HG03558 (cell line): Measurements from ENCODE around the gene PLAC8L1.

ENCODE experiments used
- ATAC-seq: cut with Tn5 transposase; IDR thresholded peaks from one replicate; pipeline ENCODE4 v1.9.1; 2021; ENCODE audit warnings: moderate number of reproducible peaks; ENCODE audit not compliant: unreplicated experiment; ENCODE audit errors: extremely low read depth

Gene PLAC8L1

GRCh38 chr5:146081556-146081955 lies 23.8 kb downstream of the PLAC8L1 start:
- no peak for ATAC-seq

GRCh38 chr5:146079695-146080373 lies 25.5 kb downstream of the PLAC8L1 start:
- no peak for ATAC-seq

DNA sequence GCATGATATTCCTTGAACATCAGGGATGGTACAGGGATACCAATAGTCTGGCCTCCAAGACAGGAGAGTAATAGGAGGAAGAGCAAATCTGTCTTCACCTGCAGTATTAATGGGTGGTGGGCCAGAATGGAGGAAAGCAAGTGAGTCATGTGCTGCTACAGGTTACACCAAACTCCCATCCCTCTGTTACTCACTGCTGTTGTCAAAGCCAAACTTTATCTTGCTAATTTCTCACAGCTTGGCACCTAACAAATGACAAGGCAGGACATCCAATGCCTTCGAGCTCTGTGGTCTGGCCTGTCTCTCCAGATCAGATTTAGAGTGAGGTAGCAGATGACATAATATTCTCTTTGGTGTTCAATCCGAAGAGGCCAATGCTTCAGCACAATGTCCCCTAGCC lies 26.8 kb downstream of the PLAC8L1 start:
- ATAC-seq = no peak

GRCh38 chr5:146076455-146076854 lies 28.9 kb downstream of the PLAC8L1 start:
- ATAC-seq = no peak

DNA sequence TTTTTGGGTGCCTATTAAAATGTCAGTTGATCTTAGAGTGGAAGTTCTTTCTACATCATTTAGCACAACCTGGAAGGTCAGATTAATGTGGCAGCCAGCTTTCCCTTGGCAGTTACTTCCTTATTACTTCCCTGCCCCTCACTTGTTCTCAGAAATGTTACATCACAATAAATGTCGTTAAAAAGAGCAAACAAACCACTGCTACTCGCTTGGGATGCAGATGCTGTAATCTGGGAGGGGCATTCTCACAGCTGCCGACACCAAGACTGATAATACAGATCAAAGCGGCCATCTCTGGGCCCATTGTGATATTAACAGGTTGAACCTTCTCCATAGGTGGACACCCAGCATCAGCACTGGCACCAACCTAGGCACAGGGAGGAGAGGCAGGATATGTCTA lies 29.3 kb downstream of the PLAC8L1 start:
- ATAC-seq = no peak

DNA sequence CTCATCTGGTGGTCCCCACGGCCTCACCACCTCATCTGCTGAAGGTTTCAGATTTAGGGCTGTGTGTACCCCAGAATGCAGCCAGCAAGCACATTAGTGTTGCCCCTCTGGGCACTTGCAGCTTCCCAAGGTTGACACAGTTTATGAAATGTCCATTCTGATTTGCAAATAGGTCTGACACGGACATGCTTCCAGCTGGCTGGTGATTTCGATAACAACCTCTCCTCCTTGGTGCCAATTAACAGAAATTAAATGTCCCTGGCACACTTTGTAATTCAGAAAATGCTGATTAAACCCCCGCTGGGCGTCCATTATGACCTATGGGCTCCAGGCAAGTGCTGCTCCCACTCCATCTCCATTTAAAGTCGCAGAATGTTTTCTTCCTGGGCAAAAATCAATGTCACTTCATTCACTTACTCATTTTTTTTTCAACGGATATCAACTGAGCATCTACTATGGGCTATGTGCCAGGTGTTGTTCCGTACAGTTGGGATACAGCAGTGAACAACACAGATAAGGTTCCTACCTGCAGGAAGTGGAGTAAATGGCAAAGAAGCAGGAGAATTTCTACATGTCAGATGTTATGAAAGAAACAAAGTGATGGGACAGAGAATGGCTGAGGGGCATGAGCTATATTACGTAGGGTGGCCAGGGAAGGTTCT lies 32.0 kb downstream of the PLAC8L1 start:
- ATAC-seq = no peak

DNA sequence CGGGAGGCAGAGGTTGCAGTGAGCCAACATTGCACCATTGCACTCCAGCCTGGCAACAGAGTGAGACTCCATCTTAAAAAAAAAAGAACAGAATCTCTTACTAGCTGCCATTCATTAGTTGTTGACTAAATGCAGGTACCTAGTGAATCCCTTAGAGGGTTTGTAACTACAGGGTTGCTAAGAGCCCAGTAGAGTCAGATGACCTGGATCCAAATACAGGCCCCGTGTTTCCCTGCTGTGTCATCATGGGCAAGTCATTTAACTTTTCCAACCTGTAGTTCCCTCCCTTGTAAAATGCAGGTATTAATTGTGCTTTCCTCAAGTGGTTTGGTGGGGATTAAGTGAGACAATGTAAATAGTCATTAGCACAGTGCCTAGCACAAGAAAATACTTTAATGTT lies 32.8 kb downstream of the PLAC8L1 start:
- no peak for ATAC-seq

GRCh38 chr5:146071171-146071570 lies 34.2 kb downstream of the PLAC8L1 start:
- no peak for ATAC-seq

DNA sequence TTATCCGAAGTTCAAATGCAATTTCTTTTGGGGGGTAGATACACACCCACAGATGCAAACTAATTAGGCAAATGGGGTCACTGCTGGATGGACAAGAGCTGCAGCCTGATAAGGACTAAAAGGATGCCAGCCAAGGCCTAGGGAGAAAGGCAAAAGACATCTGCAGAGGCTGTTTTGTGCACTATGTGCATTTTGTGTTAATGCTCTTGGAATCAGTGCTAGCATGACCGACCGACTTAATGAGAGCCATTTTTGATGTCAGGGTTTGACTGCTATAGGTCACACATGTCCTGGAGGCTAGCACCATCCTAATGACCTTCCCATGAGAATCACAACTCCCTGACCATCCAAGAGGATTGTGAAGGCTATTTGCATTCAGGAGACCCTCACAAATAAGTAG lies 34.6 kb downstream of the PLAC8L1 start:
- ATAC-seq = no peak

- ATAC-seq = peak; percentile 38
Observed at GRCh38 chr5:146069780-146070099, 35.6 kb downstream of the PLAC8L1 start.

DNA sequence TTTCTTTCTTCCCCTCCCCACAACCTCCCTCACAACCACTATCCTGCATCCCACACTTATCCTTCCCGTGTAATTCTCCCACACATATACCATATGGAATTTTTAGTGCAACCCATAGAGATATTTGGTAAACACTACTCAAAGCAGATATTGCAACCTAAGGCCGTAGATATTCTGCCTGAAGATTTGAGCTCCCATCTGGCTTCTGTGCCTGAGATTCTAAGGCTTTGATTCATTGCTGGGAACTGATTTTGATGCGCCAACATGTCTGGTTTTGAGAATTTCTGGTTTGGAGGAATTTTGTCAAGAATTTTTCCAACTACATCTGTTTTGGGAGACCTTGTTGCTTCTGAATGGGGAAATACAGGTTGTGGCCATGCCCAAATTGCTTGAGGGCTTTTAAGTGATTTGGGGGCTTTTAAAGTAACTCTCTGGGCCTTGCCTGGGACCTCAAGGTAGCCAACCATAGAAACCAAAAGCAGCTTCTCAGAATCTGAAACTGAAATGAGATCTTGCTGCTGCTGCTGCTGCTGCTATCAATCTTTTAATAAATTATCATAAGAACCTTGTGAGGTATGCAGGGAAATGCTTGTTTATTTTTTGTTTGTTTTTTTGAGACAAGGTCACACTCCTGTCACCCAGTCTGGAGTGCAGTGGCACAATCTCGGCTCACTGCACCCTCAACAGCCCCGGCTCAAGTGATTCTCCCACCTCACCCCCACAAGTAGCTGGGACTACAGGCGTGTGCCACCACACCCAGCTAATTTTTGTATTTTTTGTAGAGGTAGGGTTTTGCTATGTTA lies 36.2 kb downstream of the PLAC8L1 start:
- ATAC-seq = peak; percentile 60

GRCh38 chr5:146068206-146068605 lies 37.2 kb downstream of the PLAC8L1 start:
- ATAC-seq = no peak

- no peak for ATAC-seq
Observed at GRCh38 chr5:146066968-146067367, 38.4 kb downstream of the PLAC8L1 start.

DNA sequence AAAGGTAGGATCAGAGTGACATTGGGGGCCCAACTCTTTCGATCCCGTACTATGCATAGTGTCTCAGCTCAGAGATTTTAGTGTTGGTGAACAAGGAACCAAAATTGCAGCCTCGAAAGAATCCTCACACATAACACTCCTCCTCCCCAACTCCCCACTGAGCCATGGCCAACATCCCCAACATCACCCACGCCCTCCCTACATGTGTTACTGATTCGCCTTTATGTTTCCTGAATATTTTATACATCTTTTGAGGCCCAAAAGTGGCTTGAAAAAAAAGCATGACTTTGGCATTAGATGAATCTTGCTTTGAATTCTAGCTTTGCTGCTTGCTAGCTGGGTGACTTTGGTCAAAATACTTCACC lies 45.2 kb downstream of the PLAC8L1 start:
- ATAC-seq = no peak

GRCh38 chr5:146059460-146060220 lies 45.7 kb downstream of the PLAC8L1 start:
- ATAC-seq = no peak

DNA sequence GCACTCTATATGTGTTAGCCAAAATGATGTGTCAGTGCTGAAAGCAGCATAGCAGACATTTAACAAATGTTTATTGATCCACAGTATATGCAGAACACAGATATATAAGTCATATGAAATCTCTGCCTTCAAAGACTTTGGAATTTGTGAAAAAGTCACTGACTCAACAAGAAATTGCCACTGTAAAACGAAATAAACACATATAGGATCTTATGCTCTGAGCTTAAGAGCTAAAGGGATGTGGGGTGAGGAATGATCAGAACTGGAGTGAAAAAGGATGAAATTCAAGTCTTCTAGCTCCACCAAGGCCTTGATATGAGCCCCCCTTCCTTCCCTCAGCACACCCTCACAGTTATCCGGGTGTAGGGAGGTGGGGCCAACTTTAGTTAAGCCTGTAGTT lies 49.9 kb downstream of the PLAC8L1 start:
- ATAC-seq = no peak

DNA sequence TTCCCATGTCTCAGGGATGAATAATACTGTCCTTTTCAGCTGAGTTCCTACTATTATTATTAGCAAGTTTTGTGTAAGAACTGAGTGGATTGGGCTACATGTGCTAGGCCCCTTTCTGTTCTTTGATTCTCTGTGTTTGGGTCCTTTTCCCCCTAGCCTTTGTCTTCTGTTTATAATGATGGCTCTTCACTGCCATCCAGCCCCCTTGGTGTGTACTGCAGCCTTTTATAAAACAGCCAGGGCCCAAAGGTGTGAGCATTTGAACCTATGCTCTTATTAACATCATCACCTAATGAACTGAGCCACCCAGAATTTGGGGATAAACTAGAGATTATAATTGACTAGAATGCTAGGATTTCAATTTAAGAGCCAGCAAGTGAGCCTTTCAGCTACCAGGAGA lies 52.6 kb downstream of the PLAC8L1 start:
- ATAC-seq = no peak

- no peak for ATAC-seq
Observed at GRCh38 chr5:146051678-146052077, 53.7 kb downstream of the PLAC8L1 start.

GRCh38 chr5:146050086-146050485 lies 55.3 kb downstream of the PLAC8L1 start:
- ATAC-seq = no peak

- no peak for ATAC-seq
Observed at GRCh38 chr5:146049704-146050026, 55.7 kb downstream of the PLAC8L1 start.
